ENCODE data around the gene KRT36.

KRT36 gene

DNA sequence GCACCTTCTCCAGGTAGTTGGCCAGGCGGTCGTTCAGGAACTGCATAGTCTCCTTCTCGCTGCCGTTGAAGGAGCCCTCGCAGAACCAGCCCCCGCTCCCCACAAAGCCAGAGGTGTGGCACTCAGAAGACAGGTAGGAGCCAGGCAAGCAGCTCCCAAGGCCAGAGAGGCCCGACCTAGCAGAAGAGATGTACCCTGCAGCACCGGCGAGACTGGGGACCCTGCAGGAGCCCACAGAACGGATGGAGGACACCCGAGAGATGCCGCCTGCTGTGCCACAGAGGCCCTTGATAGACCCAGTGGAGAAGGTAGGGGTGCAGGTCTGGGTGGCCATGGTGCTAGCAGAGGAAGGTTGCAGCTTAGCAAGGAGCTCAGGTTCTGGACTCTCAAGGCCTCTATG is at the start of gene KRT36:
Gene KRT36 (minus strand): TSS at position 380 of the 400 bp plus-strand sequence. CDS start 46 bp downstream, at position 334.
- H3F3A ChIP-seq (ENCODE audit: low read depth): no peaks in the 10 kb centered on the region
- no peak for TF ChIP-seq EZH2phosphoT487 (IDR thresholded peaks at IDR 0.05; ENCODE audit: borderline replicate concordance)

DNA sequence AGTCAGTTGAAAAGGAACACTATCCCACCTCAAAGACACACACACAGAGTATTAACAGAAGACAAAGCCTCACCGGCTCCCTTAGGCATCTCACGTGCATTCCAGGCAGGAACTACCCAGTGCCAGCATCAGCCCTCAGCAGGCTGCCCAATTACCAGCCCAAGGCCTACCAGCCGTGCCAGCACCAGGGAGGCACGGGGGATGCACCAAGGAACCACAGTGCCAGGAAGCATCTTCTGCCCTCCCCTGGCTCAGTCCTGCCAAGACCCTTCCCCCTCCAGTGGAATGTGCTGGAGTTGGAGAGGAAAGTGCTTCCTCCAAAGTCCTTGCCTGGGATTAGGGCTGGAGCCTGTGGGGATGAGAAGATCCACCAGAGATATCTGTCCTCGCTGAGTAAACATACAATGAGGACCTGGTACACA is 49.4 kb upstream of the KRT36 start:
- Histone ChIP-seq H3F3A (ENCODE audit: low read depth) (no peaks in the 10 kb centered on the region), H3K36me3 (ENCODE audit: insufficient read depth, low read length) (no peaks in the 10 kb centered on the region), H2AFZ (ENCODE audit: low read length) (no peak overlapping the region), H3K4me1 (ENCODE audit: insufficient read depth, low read length, poor library complexity, severe bottlenecking) (no peaks in the 10 kb centered on the region), H3K9me2 (replicated peaks; ENCODE audit: low read depth, low read length) (no peaks in the 10 kb centered on the region), H4K20me1 (ENCODE audit: insufficient read depth, low read length, poor library complexity, severe bottlenecking) (no peaks in the 10 kb centered on the region), H3K27me3 (ENCODE audit: insufficient read depth, low read length, poor library complexity, severe bottlenecking) (no peaks in the 10 kb centered on the region), H3K9ac (ENCODE audit: low read depth, low read length, poor library complexity, severe bottlenecking) (no peak overlapping the region), H3K4me3 (ENCODE audit: low read length, poor library complexity, severe bottlenecking) (no peak overlapping the region), H3K79me2 (ENCODE audit: insufficient read depth, low read length) (no peaks in the 10 kb centered on the region), H3K9me3 (ENCODE audit: insufficient read depth, low read depth, low read length) (no peaks in the 10 kb centered on the region), H3K4me2 (ENCODE audit: low read depth, low read length, poor library complexity, severe bottlenecking) (no peak overlapping the region)
- TF ChIP-seq, protein P1, sequence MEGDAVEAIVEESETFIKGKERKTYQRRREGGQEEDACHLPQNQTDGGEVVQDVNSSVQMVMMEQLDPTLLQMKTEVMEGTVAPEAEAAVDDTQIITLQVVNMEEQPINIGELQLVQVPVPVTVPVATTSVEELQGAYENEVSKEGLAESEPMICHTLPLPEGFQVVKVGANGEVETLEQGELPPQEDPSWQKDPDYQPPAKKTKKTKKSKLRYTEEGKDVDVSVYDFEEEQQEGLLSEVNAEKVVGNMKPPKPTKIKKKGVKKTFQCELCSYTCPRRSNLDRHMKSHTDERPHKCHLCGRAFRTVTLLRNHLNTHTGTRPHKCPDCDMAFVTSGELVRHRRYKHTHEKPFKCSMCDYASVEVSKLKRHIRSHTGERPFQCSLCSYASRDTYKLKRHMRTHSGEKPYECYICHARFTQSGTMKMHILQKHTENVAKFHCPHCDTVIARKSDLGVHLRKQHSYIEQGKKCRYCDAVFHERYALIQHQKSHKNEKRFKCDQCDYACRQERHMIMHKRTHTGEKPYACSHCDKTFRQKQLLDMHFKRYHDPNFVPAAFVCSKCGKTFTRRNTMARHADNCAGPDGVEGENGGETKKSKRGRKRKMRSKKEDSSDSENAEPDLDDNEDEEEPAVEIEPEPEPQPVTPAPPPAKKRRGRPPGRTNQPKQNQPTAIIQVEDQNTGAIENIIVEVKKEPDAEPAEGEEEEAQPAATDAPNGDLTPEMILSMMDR (conservative IDR thresholded peaks at IDR 0.05; ENCODE audit: low read length): no peak
- TF ChIP-seq EZH2phosphoT487 (IDR thresholded peaks at IDR 0.05; ENCODE audit: borderline replicate concordance): no peak

More for the DNA sequence above, at the start of gene KRT36:
- no peaks in the 10 kb centered on the region for H3K36me3 ChIP-seq (ENCODE audit: insufficient read depth, low read length)
- peak within 1 kb of the TSS; percentile 37 for H3K4me2 ChIP-seq (ENCODE audit: low read depth, low read length, poor library complexity, severe bottlenecking)
- H3K27me3 ChIP-seq (ENCODE audit: insufficient read depth, low read length, poor library complexity, severe bottlenecking): no peaks in the 10 kb centered on the region
- no peak within 1 kb of the TSS for H3K4me3 ChIP-seq (ENCODE audit: low read length, poor library complexity, severe bottlenecking)
- H3K9me2 ChIP-seq (replicated peaks; ENCODE audit: low read depth, low read length): no peaks in the 10 kb centered on the region
- peak within 1 kb of the TSS; percentile 67 for H2AFZ ChIP-seq (ENCODE audit: low read length)
- H3K4me1 ChIP-seq (ENCODE audit: insufficient read depth, low read length, poor library complexity, severe bottlenecking): peaks cover 6% of the 10 kb centered on the region
- no peaks in the 10 kb centered on the region for H3K9me3 ChIP-seq (ENCODE audit: insufficient read depth, low read depth, low read length)
- no peaks in the 10 kb centered on the region for H4K20me1 ChIP-seq (ENCODE audit: insufficient read depth, low read length, poor library complexity, severe bottlenecking)
- no peak within 1 kb of the TSS for H3K9ac ChIP-seq (ENCODE audit: low read depth, low read length, poor library complexity, severe bottlenecking)
- no peaks in the 10 kb centered on the region for H3K79me2 ChIP-seq (ENCODE audit: insufficient read depth, low read length)

DNA sequence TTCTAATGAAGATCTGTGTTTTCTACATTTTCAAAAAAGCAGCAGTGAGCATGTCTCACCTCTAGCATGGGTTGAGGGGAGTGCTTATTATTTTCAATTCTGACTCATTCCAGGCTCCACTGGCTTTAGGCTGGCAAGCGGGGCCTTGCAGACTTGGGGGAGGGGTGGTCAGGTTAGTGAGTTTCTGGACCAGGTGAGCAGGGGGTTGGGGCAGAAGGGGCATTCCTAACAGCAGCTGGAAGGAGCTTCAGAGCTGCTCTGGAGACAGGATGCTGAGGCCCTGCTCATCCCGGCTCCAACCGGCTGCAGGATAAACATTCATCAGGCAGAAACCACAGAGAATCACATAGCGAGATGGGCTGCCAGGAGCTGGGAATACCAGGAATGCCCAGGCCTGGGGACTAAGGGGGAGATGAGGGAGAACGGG is 48.9 kb upstream of the KRT36 start:
- no peak overlapping the region for H3K4me3 ChIP-seq (ENCODE audit: low read length, poor library complexity, severe bottlenecking)
- no peaks in the 10 kb centered on the region for H3K79me2 ChIP-seq (ENCODE audit: insufficient read depth, low read length)
- no peak overlapping the region for H2AFZ ChIP-seq (ENCODE audit: low read length)
- no peaks in the 10 kb centered on the region for H3K9me2 ChIP-seq (replicated peaks; ENCODE audit: low read depth, low read length)
- H3K36me3 ChIP-seq (ENCODE audit: insufficient read depth, low read length): no peaks in the 10 kb centered on the region
- H3K4me1 ChIP-seq (ENCODE audit: insufficient read depth, low read length, poor library complexity, severe bottlenecking): no peaks in the 10 kb centered on the region
- H3F3A ChIP-seq (ENCODE audit: low read depth): no peaks in the 10 kb centered on the region
- H4K20me1 ChIP-seq (ENCODE audit: insufficient read depth, low read length, poor library complexity, severe bottlenecking): no peaks in the 10 kb centered on the region
- no peak overlapping the region for H3K9ac ChIP-seq (ENCODE audit: low read depth, low read length, poor library complexity, severe bottlenecking)
- TF ChIP-seq EZH2phosphoT487 (IDR thresholded peaks at IDR 0.05; ENCODE audit: borderline replicate concordance): no peak
- TF ChIP-seq, protein P1 (conservative IDR thresholded peaks at IDR 0.05; ENCODE audit: low read length): no peak
- H3K9me3 ChIP-seq (ENCODE audit: insufficient read depth, low read depth, low read length): no peaks in the 10 kb centered on the region
- no peak overlapping the region for H3K4me2 ChIP-seq (ENCODE audit: low read depth, low read length, poor library complexity, severe bottlenecking)
- H3K27me3 ChIP-seq (ENCODE audit: insufficient read depth, low read length, poor library complexity, severe bottlenecking): no peaks in the 10 kb centered on the region

DNA sequence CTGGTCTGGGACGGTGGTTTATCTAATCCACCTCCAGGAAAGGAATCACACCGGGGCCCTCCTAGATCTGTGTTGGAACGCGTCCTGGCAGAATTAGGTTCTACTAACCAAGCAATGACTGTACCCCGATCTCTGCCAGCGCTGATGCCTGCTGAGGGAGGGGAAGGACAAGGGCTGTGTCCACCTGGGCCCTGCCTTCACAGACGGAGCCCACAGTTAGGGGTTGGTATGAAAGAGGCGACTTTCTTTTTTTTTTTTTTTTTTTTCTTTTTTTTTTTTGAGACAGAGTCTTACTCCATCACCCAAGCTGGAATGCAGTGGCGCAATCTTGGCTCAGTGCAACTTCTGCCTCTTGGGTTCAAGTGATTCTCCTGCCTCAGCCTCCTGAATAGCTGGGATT is 48.3 kb upstream of the KRT36 start:
- H3K79me2 ChIP-seq (ENCODE audit: insufficient read depth, low read length): no peaks in the 10 kb centered on the region
- no peak for TF ChIP-seq EZH2phosphoT487 (IDR thresholded peaks at IDR 0.05; ENCODE audit: borderline replicate concordance)
- TF ChIP-seq, protein P1 (conservative IDR thresholded peaks at IDR 0.05; ENCODE audit: low read length): no peak
- H4K20me1 ChIP-seq (ENCODE audit: insufficient read depth, low read length, poor library complexity, severe bottlenecking): no peaks in the 10 kb centered on the region
- no peaks in the 10 kb centered on the region for H3K36me3 ChIP-seq (ENCODE audit: insufficient read depth, low read length)
- H3K4me1 ChIP-seq (ENCODE audit: insufficient read depth, low read length, poor library complexity, severe bottlenecking): no peaks in the 10 kb centered on the region
- no peak overlapping the region for H2AFZ ChIP-seq (ENCODE audit: low read length)
- no peaks in the 10 kb centered on the region for H3F3A ChIP-seq (ENCODE audit: low read depth)
- H3K9ac ChIP-seq (ENCODE audit: low read depth, low read length, poor library complexity, severe bottlenecking): no peak overlapping the region
- no peak overlapping the region for H3K4me2 ChIP-seq (ENCODE audit: low read depth, low read length, poor library complexity, severe bottlenecking)
- H3K27me3 ChIP-seq (ENCODE audit: insufficient read depth, low read length, poor library complexity, severe bottlenecking): no peaks in the 10 kb centered on the region
- H3K9me2 ChIP-seq (replicated peaks; ENCODE audit: low read depth, low read length): no peaks in the 10 kb centered on the region
- no peaks in the 10 kb centered on the region for H3K9me3 ChIP-seq (ENCODE audit: insufficient read depth, low read depth, low read length)
- no peak overlapping the region for H3K4me3 ChIP-seq (ENCODE audit: low read length, poor library complexity, severe bottlenecking)

All from Loucy (cell line).